Measurements from ENCODE around the gene PDXK.

DNA sequence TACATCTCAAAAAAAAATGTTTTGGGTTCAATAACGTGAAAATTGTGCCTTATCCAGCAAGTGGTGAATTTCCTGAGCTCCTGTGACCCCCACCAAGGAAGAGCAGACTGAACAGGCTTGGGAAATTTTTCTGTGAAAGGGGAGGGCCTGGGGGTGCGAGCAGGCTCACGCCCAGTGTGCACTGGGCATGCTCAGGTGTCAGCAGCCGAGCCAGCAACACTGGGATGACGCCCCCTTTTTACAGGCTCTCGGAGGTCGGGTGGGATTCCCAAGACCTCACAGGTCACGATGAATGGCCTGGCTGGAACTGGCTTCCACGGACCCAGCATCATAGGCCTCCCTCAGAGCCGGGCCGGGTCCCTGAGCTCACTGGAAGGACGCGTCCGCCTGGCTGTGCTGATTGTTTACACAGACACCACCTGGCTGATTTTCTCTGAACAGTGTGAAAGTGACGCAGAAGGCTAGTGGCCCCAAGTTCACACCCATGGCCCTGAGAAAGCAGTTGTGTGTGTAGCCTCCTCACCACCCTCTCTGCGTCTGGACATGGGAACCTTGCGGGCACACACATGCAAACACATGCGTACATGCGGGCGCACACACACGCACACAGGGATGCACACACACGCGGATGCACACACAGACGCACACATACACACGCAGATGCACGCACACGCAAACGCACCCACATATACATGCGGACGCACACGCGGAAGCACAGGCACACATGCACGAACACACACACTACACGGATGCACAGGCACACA, 48.0 kb downstream of the PDXK start:
- TF ChIP-seq, protein P1, sequence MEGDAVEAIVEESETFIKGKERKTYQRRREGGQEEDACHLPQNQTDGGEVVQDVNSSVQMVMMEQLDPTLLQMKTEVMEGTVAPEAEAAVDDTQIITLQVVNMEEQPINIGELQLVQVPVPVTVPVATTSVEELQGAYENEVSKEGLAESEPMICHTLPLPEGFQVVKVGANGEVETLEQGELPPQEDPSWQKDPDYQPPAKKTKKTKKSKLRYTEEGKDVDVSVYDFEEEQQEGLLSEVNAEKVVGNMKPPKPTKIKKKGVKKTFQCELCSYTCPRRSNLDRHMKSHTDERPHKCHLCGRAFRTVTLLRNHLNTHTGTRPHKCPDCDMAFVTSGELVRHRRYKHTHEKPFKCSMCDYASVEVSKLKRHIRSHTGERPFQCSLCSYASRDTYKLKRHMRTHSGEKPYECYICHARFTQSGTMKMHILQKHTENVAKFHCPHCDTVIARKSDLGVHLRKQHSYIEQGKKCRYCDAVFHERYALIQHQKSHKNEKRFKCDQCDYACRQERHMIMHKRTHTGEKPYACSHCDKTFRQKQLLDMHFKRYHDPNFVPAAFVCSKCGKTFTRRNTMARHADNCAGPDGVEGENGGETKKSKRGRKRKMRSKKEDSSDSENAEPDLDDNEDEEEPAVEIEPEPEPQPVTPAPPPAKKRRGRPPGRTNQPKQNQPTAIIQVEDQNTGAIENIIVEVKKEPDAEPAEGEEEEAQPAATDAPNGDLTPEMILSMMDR (IDR thresholded peaks at IDR 0.05; ENCODE audit: poor library complexity) = no peak
- TF ChIP-seq EZH2phosphoT487 (IDR thresholded peaks at IDR 0.05; ENCODE audit: low read depth, severe bottlenecking, unreplicated experiment) = no peak
- no peak for TF ChIP-seq EZH2 (IDR thresholded peaks at IDR 0.05; ENCODE audit: borderline replicate concordance)
